Endothelial cell of umbilical vein (primary cell): Measurements from ENCODE around the gene ZNF827. TPM values are rescaled to one million over a fixed set of nuclear protein-coding genes. Genes with fewer than 3 reads are reported as not detected.

Source experiments
- BruUV-seq: library from RNA; stranded (reverse); fragments of 400-500 nt; replicated peaks from 2 replicates; lab custom pipeline; 2021; lab: Mats Ljungman, UMichigan
- CTCF ChIA-PET: fragments of 300-600, 350-600 bp; sonication (Branson Sonifier 250); formaldehyde crosslinking; loops from one replicate; lab custom pipeline; 2021; ENCODE audit warnings: antibody characterized with exemption, inconsistent platforms; lab: Charles Lee
- POLR2A ChIA-PET: fragments of 300-600, 350-600 bp; sonication (Branson Sonifier 250); formaldehyde crosslinking; loops from one replicate; lab custom pipeline; 2021; ENCODE audit warnings: antibody characterized with exemption, inconsistent platforms; lab: Charles Lee
- DNase-seq: peaks from one replicate; pipeline ENCODE4 v3.0.0-alpha.2; 2011; ENCODE audit warnings: low read depth, low spot score
- FAIRE-seq: peaks from 2 replicates; lab custom pipeline; 2011; peaks lifted over from hg19 to GRCh38; lab: Jason Lieb, UNC
- H2AFZ ChIP-seq: 2 replicates; pipeline ENCODE4 v1.6.0; 2012; ENCODE audit warnings: low read depth, low read length, control low read depth, inconsistent platforms
- H3K27ac ChIP-seq: 2 replicates; pipeline ENCODE4 v1.5.1; 2011; ENCODE audit warnings: low read depth, mild to moderate bottlenecking, control low read depth, low read length, moderate library complexity; ENCODE audit not compliant: insufficient read depth
- H3K27me3 ChIP-seq, 2 experiments: 2 replicates each; pipeline versions ENCODE4 v1.6.0 to v1.6.1; 2011; ENCODE audit warnings: low read length in 2 of 2, mixed read lengths in 1 of 2; ENCODE audit not compliant: control insufficient read depth in 2 of 2, insufficient read depth in 2 of 2
- H3K36me3 ChIP-seq, 2 experiments: 2 replicates in 1 of 2; 3 replicates in 1 of 2; pipeline ENCODE4 v1.5.1; 2011; ENCODE audit warnings: low read length in 2 of 2, mild to moderate bottlenecking in 1 of 2, moderate library complexity in 1 of 2; ENCODE audit not compliant: control insufficient read depth in 2 of 2, insufficient read depth in 2 of 2; ENCODE audit errors: extremely low read depth in 1 of 2
- H3K4me1 ChIP-seq: 3 replicates; pipeline ENCODE4 v1.5.1; 2011; ENCODE audit warnings: mild to moderate bottlenecking, low read length; ENCODE audit not compliant: control insufficient read depth, insufficient read depth; ENCODE audit errors: extremely low read depth
- H3K4me2 ChIP-seq: 2 replicates; pipeline ENCODE4 v1.6.1; 2011; ENCODE audit warnings: low read length, control low read depth, mixed read lengths; ENCODE audit not compliant: insufficient read depth
- H3K4me3 ChIP-seq, 3 experiments: fragments of 200-600 bp in 1 of 3; sonication (generic), shearing (Covaris generic) in 1 of 3; replicated peaks in 1 of 3; 2 replicates each; pipeline ENCODE4 v1.5.1; 2011 to 2016; ENCODE audit warnings: control low read depth in 3 of 3, low read length in 3 of 3, mild to moderate bottlenecking in 2 of 3, inconsistent platforms in 1 of 3, low read depth in 1 of 3, moderate library complexity in 1 of 3; ENCODE audit not compliant: insufficient read depth in 1 of 3
- H3K79me2 ChIP-seq: 2 replicates; pipeline ENCODE4 v1.6.0; 2012; ENCODE audit warnings: low read length, inconsistent platforms; ENCODE audit not compliant: control insufficient read depth, insufficient read depth
- H3K9ac ChIP-seq: replicated peaks from 2 replicates; pipeline ENCODE3; 2011; ENCODE audit warnings: low read length, control low read depth; ENCODE audit not compliant: insufficient read depth; ENCODE audit errors: extremely low read depth
- H3K9me1 ChIP-seq: replicated peaks from 3 replicates; pipeline ENCODE4 v1.6.0; 2011; ENCODE audit warnings: mild to moderate bottlenecking, low read length; ENCODE audit not compliant: control insufficient read depth, insufficient read depth; ENCODE audit errors: extremely low read depth
- H3K9me3 ChIP-seq: replicated peaks from 2 replicates; pipeline ENCODE4 v1.5.1; 2012; ENCODE audit warnings: low read length, inconsistent platforms; ENCODE audit not compliant: control insufficient read depth, insufficient read depth
- H4K20me1 ChIP-seq: replicated peaks from 2 replicates; pipeline ENCODE3; 2011; ENCODE audit warnings: mild to moderate bottlenecking, low read length; ENCODE audit not compliant: control insufficient read depth, insufficient read depth; ENCODE audit errors: extremely low read depth
- EZH2 ChIP-seq: IDR thresholded peaks from 2 replicates; pipeline ENCODE4 v1.6.1; 2012; ENCODE audit warnings: borderline replicate concordance, low read depth, mild to moderate bottlenecking, moderate library complexity, low read length, inconsistent platforms; ENCODE audit not compliant: severe bottlenecking
- FOS ChIP-seq: IDR thresholded peaks from 2 replicates; pipeline ENCODE4 v1.6.1; 2011; ENCODE audit warnings: mild to moderate bottlenecking, low read length, moderate library complexity, borderline replicate concordance; ENCODE audit not compliant: insufficient read depth
- GATA2 ChIP-seq: IDR thresholded peaks from 2 replicates; pipeline ENCODE4 v1.7.0; 2011; ENCODE audit warnings: low read depth, mild to moderate bottlenecking, moderate library complexity, mixed read lengths, low read length; ENCODE audit not compliant: insufficient read length, insufficient read depth
- JUN ChIP-seq: IDR thresholded peaks from 2 replicates; pipeline ENCODE4 v1.6.1; 2011; ENCODE audit warnings: borderline replicate concordance, low read depth; ENCODE audit not compliant: insufficient read length, insufficient read depth
- MYC ChIP-seq: IDR thresholded peaks from one replicate; pipeline ENCODE4 v1.6.1; 2011; ENCODE audit warnings: mild to moderate bottlenecking, low read depth, low read length
- POLR2A ChIP-seq: IDR thresholded peaks from 2 replicates; pipeline ENCODE4 v1.6.1; 2012; ENCODE audit warnings: low read depth, mild to moderate bottlenecking, control low read depth, low read length
- POLR2AphosphoS5 ChIP-seq: IDR thresholded peaks from 2 replicates; pipeline ENCODE4 v1.6.1; 2012; ENCODE audit warnings: low read depth, mild to moderate bottlenecking, control low read depth, low read length, moderate library complexity; ENCODE audit not compliant: insufficient read depth
- dilution Hi-C: fragments of 300-500 bp; cut with MboI; formaldehyde crosslinking; loops from one replicate; pipeline ENCODE4 v1.15.0; 2019; ENCODE audit warnings: low sequenced_read_pairs; ENCODE audit not compliant: extremely low pct_ligation_motif_present
- intact Hi-C: fragments of 100-400 bp; cut with micrococcal nuclease; formaldehyde crosslinking; loops from one replicate; pipeline ENCODE4 v1.10.0; 2022
- polyA plus RNA-seq, 4 experiments: library from polyadenylated mRNA; depleted of rRNA in 3 of 4; stranded (reverse) in 3 of 4; unstranded in 1 of 4; fragments of >200 nt; gene quantifications; 2 replicates each; pipeline versions ENCODE4 v1.2.1 to v1.2.3, GENCODE V29; 2011 to 2012; ENCODE audit warnings: missing spikeins in 1 of 4
- total RNA-seq: library from RNA; stranded (reverse); gene quantifications from 2 replicates; pipeline ENCODE4 v1.2.3, GENCODE V29; 2021
- TF ChIP-seq, protein P1 (sequence below): IDR thresholded peaks from 2 replicates; pipeline ENCODE4 v1.6.1; 2011; ENCODE audit not compliant: insufficient read depth, insufficient read length
- TF ChIP-seq, protein P2 (sequence below), 2 donors: IDR thresholded peaks; 1 replicate in 1 of 2; 2 replicates in 1 of 2; pipeline ENCODE4 v1.5.1; 2011; ENCODE audit warnings: low read length in 2 of 2, mild to moderate bottlenecking in 2 of 2, moderate library complexity in 2 of 2, control low read depth in 1 of 2, inconsistent platforms in 1 of 2, low read depth in 1 of 2; ENCODE audit not compliant: insufficient read depth in 1 of 2; ENCODE audit errors: extremely low read depth in 1 of 2

ZNF827 gene
- total and polyA plus RNA-seq, 2 donors (not counting 3 experiments of a cell fraction or from before 2014, with no cell fraction given) = 16.9 to 23.7 TPM

- no TSS peak for BruUV-seq
- no peak for FAIRE-seq
- Histone ChIP-seq H3K4me1 (no peaks in the 10 kb centered on the region), H3K4me2 (no peak overlapping the region), H3K27me3 (no peaks in the 10 kb centered on the region), H3K4me3 (no peak overlapping the region), H4K20me1 (no peaks in the 10 kb centered on the region), H3K9me3 (no peaks in the 10 kb centered on the region), H2AFZ (no peak overlapping the region), H3K9me1 (no peaks in the 10 kb centered on the region), H3K27ac (no peak overlapping the region), H3K9ac (no peak overlapping the region), H3K79me2 (no peaks in the 10 kb centered on the region), H3K36me3 (peaks cover 0 to 3% of the 10 kb centered on the region in 2 experiments)
- POLR2A ChIA-PET = no interaction called here
- dilution Hi-C loops = no loop called here
- DNase-seq = no peak
- CTCF ChIA-PET = interaction anchor here (1.0 to 1.3 kb wide), 3 partner anchors 12 to 18 kb away, joined by 3 read pairs; no protein-coding TSS in a partner anchor
- intact Hi-C loops = no loop called here
- TF ChIP-seq FOS = no peak
- no peak for TF ChIP-seq POLR2AphosphoS5
- no peak for TF ChIP-seq GATA2
- TF ChIP-seq, protein P1, sequence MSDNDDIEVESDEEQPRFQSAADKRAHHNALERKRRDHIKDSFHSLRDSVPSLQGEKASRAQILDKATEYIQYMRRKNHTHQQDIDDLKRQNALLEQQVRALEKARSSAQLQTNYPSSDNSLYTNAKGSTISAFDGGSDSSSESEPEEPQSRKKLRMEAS = no peak
- no peak for TF ChIP-seq POLR2A
- no peak for TF ChIP-seq MYC
- no peak for TF ChIP-seq EZH2
These were observed 78.2 kb downstream of the ZNF827 start for GRCh38 chr4:145860446-145860845.

DNA sequence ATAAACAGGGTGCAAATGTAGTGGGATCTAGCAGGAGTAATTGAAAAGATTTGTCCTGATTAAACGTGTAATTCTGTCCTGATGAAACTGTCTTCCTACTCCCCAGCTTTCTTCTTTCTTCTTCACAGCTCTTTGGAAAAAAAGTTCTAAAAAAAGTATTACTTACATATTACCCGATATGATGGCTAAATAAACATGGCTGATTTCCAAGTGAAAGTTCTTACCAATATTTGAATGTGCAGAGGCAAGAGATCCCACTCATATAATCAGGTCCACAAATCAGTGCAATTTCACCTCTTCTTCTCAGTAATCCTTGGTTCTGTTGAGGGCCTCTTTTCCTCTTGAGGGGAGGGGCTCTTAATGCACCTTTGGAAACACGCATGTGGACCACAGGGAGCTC is 78.7 kb downstream of the ZNF827 start:
- ChIA-PET POLR2A (no interaction called here), CTCF (interaction anchor here (1.0 to 1.3 kb wide), 3 partner anchors 9 to 16 kb away, joined by 3 to 4 read pairs (median 3); no protein-coding TSS in a partner anchor)
- intact Hi-C loops (no loop called here), dilution Hi-C loops (no loop called here)
- DNase-seq = no peak
- Histone ChIP-seq H3K9ac (no peak overlapping the region), H3K9me3 (no peaks in the 10 kb centered on the region), H3K9me1 (no peaks in the 10 kb centered on the region), H3K36me3 (peaks cover 0 to 3% of the 10 kb centered on the region in 2 experiments), H3K4me1 (no peaks in the 10 kb centered on the region), H3K27me3 (no peaks in the 10 kb centered on the region), H2AFZ (no peak overlapping the region), H3K79me2 (no peaks in the 10 kb centered on the region), H3K4me2 (no peak overlapping the region), H3K4me3 (no peak overlapping the region), H4K20me1 (no peaks in the 10 kb centered on the region), H3K27ac (no peak overlapping the region)
- BruUV-seq = no TSS peak
- no peak for FAIRE-seq
- no peak for TF ChIP-seq EZH2
- no peak for TF ChIP-seq FOS
- no peak for TF ChIP-seq GATA2
- TF ChIP-seq JUN = no peak
- no peak for TF ChIP-seq POLR2A
- TF ChIP-seq, protein P2, sequence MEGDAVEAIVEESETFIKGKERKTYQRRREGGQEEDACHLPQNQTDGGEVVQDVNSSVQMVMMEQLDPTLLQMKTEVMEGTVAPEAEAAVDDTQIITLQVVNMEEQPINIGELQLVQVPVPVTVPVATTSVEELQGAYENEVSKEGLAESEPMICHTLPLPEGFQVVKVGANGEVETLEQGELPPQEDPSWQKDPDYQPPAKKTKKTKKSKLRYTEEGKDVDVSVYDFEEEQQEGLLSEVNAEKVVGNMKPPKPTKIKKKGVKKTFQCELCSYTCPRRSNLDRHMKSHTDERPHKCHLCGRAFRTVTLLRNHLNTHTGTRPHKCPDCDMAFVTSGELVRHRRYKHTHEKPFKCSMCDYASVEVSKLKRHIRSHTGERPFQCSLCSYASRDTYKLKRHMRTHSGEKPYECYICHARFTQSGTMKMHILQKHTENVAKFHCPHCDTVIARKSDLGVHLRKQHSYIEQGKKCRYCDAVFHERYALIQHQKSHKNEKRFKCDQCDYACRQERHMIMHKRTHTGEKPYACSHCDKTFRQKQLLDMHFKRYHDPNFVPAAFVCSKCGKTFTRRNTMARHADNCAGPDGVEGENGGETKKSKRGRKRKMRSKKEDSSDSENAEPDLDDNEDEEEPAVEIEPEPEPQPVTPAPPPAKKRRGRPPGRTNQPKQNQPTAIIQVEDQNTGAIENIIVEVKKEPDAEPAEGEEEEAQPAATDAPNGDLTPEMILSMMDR (IDR thresholded peaks at IDR 0.05; ENCODE audit: extremely low read depth in 1 of 2, insufficient read depth in 1 of 2, low read depth in 1 of 2, low read length in 2 of 2) = no peak
- TF ChIP-seq, protein P1 = no peak
- TF ChIP-seq MYC = no peak
- TF ChIP-seq POLR2AphosphoS5 = no peak
